ENCODE measurements around the gene FGR. TPM values are rescaled to one million over a fixed set of nuclear protein-coding genes. Genes with fewer than 3 reads are reported as not detected.

Gene FGR
- total and polyA plus RNA-seq, 2 of the 13 experiments (the other 11 are each of a cell fraction or from before 2014, with no cell fraction given), result not detected

DNA sequence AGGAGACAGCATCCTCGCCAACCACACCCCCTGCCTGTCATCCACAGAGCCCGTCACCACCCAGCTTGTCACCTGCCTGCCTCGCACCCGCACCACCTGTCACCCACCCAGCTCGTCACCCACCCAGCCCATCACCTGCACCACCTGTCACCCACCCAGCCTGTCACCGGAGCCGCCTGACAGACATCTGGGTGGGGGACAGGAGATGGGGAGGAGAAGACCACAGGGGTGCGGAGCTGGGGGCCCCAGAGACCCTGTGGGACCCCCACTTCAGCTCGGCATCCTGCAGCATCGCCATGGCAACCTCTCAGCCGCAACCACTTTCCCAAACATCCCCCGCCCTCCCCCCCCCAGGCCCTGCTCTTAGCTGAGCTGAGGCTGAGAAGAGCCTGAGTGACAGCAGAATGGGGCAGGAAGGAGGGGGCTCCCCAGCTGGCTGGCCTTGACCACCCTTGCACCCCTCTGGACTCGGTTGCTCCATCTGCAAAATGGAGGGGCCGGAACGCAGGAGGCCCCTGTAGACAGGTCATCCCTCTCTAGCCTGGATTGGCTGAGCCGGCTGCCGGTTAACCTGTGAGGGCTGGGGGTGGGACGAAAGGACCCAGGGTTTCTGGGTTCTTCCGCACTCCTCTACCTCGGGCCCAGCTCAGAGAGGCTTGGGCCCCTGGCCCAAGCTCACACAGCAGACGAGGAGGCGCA, 42.6 kb downstream of the FGR start (continued):
- TF ChIP-seq, protein P1, sequence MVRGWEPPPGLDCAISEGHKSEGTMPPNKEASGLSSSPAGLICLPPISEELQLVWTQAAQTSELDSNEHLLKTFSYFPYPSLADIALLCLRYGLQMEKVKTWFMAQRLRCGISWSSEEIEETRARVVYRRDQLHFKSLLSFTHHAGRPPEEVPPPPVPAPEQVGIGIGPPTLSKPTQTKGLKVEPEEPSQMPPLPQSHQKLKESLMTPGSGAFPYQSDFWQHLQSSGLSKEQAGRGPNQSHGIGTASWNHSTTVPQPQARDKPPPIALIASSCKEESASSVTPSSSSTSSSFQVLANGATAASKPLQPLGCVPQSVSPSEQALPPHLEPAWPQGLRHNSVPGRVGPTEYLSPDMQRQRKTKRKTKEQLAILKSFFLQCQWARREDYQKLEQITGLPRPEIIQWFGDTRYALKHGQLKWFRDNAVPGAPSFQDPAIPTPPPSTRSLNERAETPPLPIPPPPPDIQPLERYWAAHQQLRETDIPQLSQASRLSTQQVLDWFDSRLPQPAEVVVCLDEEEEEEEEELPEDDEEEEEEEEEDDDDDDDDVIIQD (CRISPR knock-in tag; IDR thresholded peaks at IDR 0.05; ENCODE audit: low read depth), result no peak

DNA sequence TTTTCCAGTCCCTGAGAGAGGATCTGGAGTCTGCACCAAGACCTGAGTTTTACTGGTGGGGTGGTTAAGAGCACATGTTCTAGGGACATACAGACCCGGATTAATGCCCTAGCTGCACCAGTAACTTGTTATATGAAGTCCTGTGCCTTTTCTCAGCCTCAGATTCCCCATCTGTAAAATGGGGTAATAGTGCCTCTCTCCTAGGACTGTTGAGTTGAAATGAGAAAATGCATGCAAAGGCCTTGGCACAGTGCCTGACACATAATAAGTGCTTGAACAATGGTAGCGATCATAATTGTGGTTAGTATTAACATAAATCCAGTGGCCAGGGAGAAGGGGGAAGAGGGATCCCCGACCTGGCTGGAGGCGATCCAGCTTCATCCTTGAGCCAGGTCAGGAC, 43.4 kb downstream of the FGR start:
- peaks cover 56% of the 10 kb centered on the region for H3K4me1 ChIP-seq (ENCODE audit: insufficient read depth, low read length)
- H3K9ac ChIP-seq (ENCODE audit: insufficient read depth, low read depth, low read length), result no peak overlapping the region
- ATAC-seq (no peak), DNase-seq (ENCODE audit: low spot score) (no peak), FAIRE-seq (no peak)
- in situ Hi-C loops (cut with HindIII; ENCODE audit: extremely low pct_ligation_motif_present, low pct_unique_long_range_greater_than_20kb), result no loop called here
- CTCF ChIA-PET (ENCODE audit: low intra/inter-chr PET ratio, low total read pairs), result no interaction called here
- H3K79me2 ChIP-seq (ENCODE audit: insufficient read depth, low read length), result peaks cover 12% of the 10 kb centered on the region
- no peak overlapping the region for H2AFZ ChIP-seq (ENCODE audit: low read length)
- TF ChIP-seq ZNF629 (CRISPR knock-in tag; conservative IDR thresholded peaks at IDR 0.05) (peak; percentile 75), FOXJ3 (CRISPR knock-in tag; IDR thresholded peaks at IDR 0.05; ENCODE audit: borderline replicate concordance) (no peak)
- POLR2A ChIA-PET, result interaction anchor here (1.1 to 2.0 kb wide), 2 partner anchors 9 to 11 kb away, joined by 4 to 5 read pairs; no protein-coding TSS in a partner anchor
- H4K20me1 ChIP-seq (ENCODE audit: insufficient read depth, low read length), result 0 out of 2 replicates have a peak, but pooled peaks cover 4% of the 10 kb centered on the region
- intact Hi-C loops (cut with micrococcal nuclease; ENCODE audit: unreplicated experiment), result no loop called here
- no peak overlapping the region for H3K27ac ChIP-seq (ENCODE audit: extremely low read length, insufficient read depth, low read length)
- H3K27me3 ChIP-seq (ENCODE audit: control insufficient read depth in 1 of 2, insufficient read depth in 2 of 2, low read length in 2 of 2), result no peaks in the 10 kb centered on the region
- no TSS peak for BruUV-seq (replicated peaks)
- WGBS (ENCODE audit: low lambda C conversion rate), result 94% methylated on average over 4 of the region's 4 CpGs
- H3K9me3 ChIP-seq (ENCODE audit: low read length), result no peaks in the 10 kb centered on the region
- H3K36me3 ChIP-seq (replicated peaks in 1 of 2; ENCODE audit: control insufficient read depth in 1 of 2, insufficient read depth in 2 of 2, low read length in 2 of 2), result peaks cover 0 to 2% of the 10 kb centered on the region in 2 experiments; a peak in 1 of 5 replicates
- no peak overlapping the region for H3K4me2 ChIP-seq (ENCODE audit: low read depth, low read length)
- H3K4me3 ChIP-seq (replicated peaks in 1 of 3; ENCODE audit: insufficient read depth in 1 of 3, low read depth in 2 of 3, low read length in 3 of 3), result no peak overlapping the region
